ENCODE results near the gene UCP3. TPM values are rescaled to one million over a fixed set of nuclear protein-coding genes. Genes with fewer than 3 reads are reported as not detected.

Gene UCP3
- total RNA-seq, 1 experiment from 2014 or later, result 1.2 TPM

DNA sequence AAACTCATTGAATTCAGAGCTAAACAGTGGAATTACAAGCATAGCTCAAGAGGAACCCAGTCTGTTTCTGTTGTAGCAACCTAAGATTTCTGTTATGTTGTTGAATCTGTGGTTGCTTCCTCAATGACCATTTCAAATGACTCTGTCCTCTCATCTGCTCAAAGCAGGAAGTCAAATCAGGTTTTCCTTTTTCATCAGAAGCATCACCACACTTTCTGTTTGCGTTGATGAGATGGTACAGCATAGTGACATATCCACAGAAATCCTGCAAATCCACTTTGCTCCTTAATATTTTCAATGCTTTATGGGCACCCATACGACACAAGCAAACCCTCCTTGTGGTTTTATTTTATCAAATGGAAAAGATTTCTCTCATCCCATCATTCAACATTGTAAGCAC lies 13.6 kb downstream of the UCP3 start:
- Histone ChIP-seq H3K4me3 (ENCODE audit: low read length) (no peak overlapping the region), H3K9me2 (replicated peaks; ENCODE audit: low read length) (no peaks in the 10 kb centered on the region), H3K27me3 (ENCODE audit: low read length) (no peaks in the 10 kb centered on the region), H3K27ac (ENCODE audit: low read length) (no peak overlapping the region), H4K20me1 (ENCODE audit: low read length) (no peaks in the 10 kb centered on the region), H3F3A (ENCODE audit: low read length, unreplicated experiment) (peaks cover 4% of the 10 kb centered on the region), H3K79me2 (ENCODE audit: low read length) (no peaks in the 10 kb centered on the region), H2AFZ (ENCODE audit: low read length) (no peak overlapping the region), H3K4me2 (ENCODE audit: low read length) (no peak overlapping the region), H3K9me3 (ENCODE audit: low read length) (no peaks in the 10 kb centered on the region), H3K36me3 (ENCODE audit: low read depth, low read length) (no peaks in the 10 kb centered on the region), H3K9ac (ENCODE audit: low read length) (no peak overlapping the region), H3K4me1 (ENCODE audit: insufficient read depth, low read length) (peaks cover 14% of the 10 kb centered on the region)
- CTCF ChIA-PET, result no interaction called here
- POLR2A ChIA-PET (ENCODE audit: unreplicated experiment), result no interaction called here
- BruUV-seq (replicated peaks), result no TSS peak
- TF ChIP-seq EZH2phosphoT487 (IDR thresholded peaks at IDR 0.05; ENCODE audit: borderline replicate concordance, low read length), result no peak
- TF ChIP-seq, protein P1, sequence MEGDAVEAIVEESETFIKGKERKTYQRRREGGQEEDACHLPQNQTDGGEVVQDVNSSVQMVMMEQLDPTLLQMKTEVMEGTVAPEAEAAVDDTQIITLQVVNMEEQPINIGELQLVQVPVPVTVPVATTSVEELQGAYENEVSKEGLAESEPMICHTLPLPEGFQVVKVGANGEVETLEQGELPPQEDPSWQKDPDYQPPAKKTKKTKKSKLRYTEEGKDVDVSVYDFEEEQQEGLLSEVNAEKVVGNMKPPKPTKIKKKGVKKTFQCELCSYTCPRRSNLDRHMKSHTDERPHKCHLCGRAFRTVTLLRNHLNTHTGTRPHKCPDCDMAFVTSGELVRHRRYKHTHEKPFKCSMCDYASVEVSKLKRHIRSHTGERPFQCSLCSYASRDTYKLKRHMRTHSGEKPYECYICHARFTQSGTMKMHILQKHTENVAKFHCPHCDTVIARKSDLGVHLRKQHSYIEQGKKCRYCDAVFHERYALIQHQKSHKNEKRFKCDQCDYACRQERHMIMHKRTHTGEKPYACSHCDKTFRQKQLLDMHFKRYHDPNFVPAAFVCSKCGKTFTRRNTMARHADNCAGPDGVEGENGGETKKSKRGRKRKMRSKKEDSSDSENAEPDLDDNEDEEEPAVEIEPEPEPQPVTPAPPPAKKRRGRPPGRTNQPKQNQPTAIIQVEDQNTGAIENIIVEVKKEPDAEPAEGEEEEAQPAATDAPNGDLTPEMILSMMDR (conservative IDR thresholded peaks at IDR 0.05; ENCODE audit: low read depth, low read length), result no peak
- TF ChIP-seq EZH2 (IDR thresholded peaks at IDR 0.05; ENCODE audit: low read length, unreplicated experiment), result no peak
- no peak for ATAC-seq
- intact Hi-C loops (cut with micrococcal nuclease), result no loop called here
- DNase-seq, result no peak

DNA sequence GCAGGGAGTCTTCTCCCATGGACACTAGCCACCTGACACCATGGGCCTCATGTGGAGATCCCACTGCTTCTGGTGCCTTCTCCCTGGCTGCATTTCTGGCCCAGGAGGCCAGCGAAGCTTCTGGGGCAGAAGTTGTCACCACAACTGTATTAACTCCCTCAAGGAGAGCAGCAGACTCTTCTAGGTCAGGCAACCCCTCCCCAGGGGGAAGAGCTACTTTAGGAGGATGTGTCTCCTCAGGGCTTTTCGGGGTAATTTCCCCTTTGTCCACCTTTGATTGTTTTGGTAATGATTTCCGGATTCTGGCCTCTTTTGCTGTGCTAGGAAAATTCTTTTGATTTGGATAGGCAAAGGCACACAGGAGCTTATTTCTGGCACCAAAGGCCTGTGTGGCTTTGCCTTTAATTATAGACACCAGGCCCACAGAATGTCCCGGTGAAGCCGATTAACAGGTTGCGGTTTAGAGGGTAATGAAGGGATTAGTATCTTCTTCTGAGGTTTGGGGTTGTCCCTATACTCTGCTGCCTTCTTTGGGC lies 17.3 kb downstream of the UCP3 start:
- Histone ChIP-seq H3K79me2 (ENCODE audit: low read length) (no peaks in the 10 kb centered on the region), H3F3A (ENCODE audit: low read length, unreplicated experiment) (peaks cover under 1% of the 10 kb centered on the region), H4K20me1 (ENCODE audit: low read length) (no peaks in the 10 kb centered on the region), H3K36me3 (ENCODE audit: low read depth, low read length) (no peaks in the 10 kb centered on the region), H3K9ac (ENCODE audit: low read length) (no peak overlapping the region), H3K4me2 (ENCODE audit: low read length) (no peak overlapping the region), H3K9me3 (ENCODE audit: low read length) (no peaks in the 10 kb centered on the region), H3K27ac (ENCODE audit: low read length) (no peak overlapping the region), H3K4me1 (ENCODE audit: insufficient read depth, low read length) (peaks cover 9% of the 10 kb centered on the region), H3K4me3 (ENCODE audit: low read length) (no peak overlapping the region), H3K9me2 (replicated peaks; ENCODE audit: low read length) (no peaks in the 10 kb centered on the region), H3K27me3 (ENCODE audit: low read length) (no peaks in the 10 kb centered on the region), H2AFZ (ENCODE audit: low read length) (no peak overlapping the region)
- ATAC-seq (no peak), DNase-seq (no peak)
- no TSS peak for BruUV-seq (replicated peaks)
- intact Hi-C loops (cut with micrococcal nuclease), result no loop called here
- ChIA-PET POLR2A (ENCODE audit: unreplicated experiment) (no interaction called here), CTCF (no interaction called here)
- TF ChIP-seq EZH2phosphoT487 (IDR thresholded peaks at IDR 0.05; ENCODE audit: borderline replicate concordance, low read length) (no peak), EZH2 (IDR thresholded peaks at IDR 0.05; ENCODE audit: low read length, unreplicated experiment) (no peak)
- TF ChIP-seq, protein P1 (conservative IDR thresholded peaks at IDR 0.05; ENCODE audit: low read depth, low read length), result no peak

DNA sequence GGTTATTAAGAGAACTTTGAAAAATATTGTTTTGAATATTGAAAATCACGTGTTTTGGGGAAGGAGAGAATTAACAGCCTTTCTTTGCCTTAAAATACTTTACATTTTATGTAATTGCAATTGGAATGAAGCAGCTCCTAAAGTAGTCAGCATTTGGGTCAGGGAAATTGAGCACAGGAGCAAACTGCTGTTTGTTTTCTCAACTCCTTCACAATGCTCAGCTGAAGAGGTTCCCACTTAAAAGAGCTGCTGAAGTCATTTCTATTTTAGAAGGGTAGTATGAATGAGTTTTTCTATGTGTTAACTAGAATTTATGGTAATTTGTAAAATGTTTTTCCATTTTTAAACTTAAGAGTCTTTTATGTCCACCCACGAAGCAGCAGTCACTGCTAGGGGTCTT lies 18.2 kb downstream of the UCP3 start:
- Histone ChIP-seq H3F3A (ENCODE audit: low read length, unreplicated experiment) (no peaks in the 10 kb centered on the region), H3K27me3 (ENCODE audit: low read length) (no peaks in the 10 kb centered on the region), H3K27ac (ENCODE audit: low read length) (no peak overlapping the region), H4K20me1 (ENCODE audit: low read length) (no peaks in the 10 kb centered on the region), H3K4me2 (ENCODE audit: low read length) (no peak overlapping the region), H3K4me3 (ENCODE audit: low read length) (no peak overlapping the region), H3K9me3 (ENCODE audit: low read length) (no peaks in the 10 kb centered on the region), H3K79me2 (ENCODE audit: low read length) (no peaks in the 10 kb centered on the region), H3K4me1 (ENCODE audit: insufficient read depth, low read length) (0 out of 2 replicates have a peak, but pooled peaks cover 1% of the 10 kb centered on the region), H3K36me3 (ENCODE audit: low read depth, low read length) (no peaks in the 10 kb centered on the region), H3K9ac (ENCODE audit: low read length) (no peak overlapping the region), H2AFZ (ENCODE audit: low read length) (no peak overlapping the region), H3K9me2 (replicated peaks; ENCODE audit: low read length) (no peaks in the 10 kb centered on the region)
- ATAC-seq (no peak), DNase-seq (no peak)
- POLR2A ChIA-PET (ENCODE audit: unreplicated experiment), result no interaction called here
- intact Hi-C loops (cut with micrococcal nuclease), result no loop called here
- BruUV-seq (replicated peaks), result no TSS peak
- CTCF ChIA-PET, result no interaction called here
- TF ChIP-seq EZH2phosphoT487 (IDR thresholded peaks at IDR 0.05; ENCODE audit: borderline replicate concordance, low read length) (no peak), EZH2 (IDR thresholded peaks at IDR 0.05; ENCODE audit: low read length, unreplicated experiment) (no peak)
- TF ChIP-seq, protein P1 (conservative IDR thresholded peaks at IDR 0.05; ENCODE audit: low read depth, low read length), result no peak

Measured in PC-3 (cell line).